ENCODE measurements around the gene BPHL.
"Not testable (repeated sequence)": the region's sequence is repeated elsewhere in the genome, so short reads cannot be mapped to it uniquely, and the experiment has no call there.

The BPHL gene

DNA sequence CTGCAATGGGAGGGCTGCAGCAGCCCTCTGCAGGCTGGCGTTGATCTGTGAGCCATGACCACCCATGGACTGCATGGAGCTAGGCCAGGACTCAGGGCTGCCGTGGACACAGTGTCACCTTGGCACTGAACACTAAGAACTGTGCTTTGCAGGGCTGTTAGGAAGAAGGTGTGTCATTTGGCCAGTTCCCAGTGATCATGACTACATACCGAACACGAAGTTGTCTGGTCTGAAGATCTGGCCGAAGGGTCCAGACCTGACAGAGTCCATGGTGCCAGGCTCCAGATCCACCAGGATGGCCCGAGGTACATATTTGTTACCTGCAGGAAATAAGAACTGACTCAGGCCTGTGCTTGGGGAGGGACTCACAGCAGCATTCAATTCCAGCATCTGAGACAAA lies 36.9 kb downstream of the BPHL start:
- not testable (repeated sequence) for DNase-seq

DNA sequence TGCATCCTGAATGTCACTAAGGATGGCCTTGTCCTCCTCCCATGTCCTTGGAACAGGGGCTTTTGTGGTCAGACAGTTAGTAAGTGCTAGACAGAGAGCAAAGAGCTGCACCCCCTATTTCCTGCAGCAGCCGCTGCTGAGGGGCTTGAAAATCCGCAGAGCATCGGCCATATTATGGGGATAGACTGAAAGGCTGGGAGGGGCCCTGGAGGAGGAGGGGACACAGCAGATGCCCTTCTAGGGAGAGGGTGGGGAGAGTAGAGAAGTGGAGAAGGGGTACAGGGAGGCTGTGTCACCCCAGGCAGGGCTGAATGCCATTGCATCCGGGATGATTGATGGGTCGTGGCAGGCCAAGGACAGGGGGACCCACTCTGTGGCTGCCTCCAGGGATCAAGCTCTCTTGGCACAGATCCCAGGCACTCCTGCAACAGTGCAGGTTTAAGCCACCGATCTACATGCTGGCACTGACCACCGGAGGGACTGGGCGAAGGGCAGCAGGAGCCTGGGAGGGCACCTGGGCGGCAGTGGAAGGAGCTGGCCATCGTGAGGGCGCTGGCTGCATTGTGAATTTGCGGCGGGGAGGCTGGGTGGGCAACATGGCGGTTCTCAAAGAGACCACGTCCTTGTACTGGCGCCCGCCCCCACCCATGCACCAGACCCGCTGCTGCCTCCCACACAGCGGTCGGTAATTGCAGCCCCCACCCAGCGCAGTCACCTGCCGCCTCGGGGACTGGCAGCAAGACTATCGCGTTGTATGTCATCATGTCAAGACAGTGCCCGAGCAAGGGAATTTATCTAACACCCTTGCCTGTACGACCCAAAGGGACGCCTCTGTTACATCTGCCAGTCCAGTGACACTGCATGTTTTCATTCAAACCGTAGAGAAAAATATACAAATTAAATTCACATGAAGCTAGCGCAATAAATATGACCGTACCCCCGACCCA lies 37.9 kb downstream of the BPHL start:
- DNase-seq: peak; percentile 63

DNA sequence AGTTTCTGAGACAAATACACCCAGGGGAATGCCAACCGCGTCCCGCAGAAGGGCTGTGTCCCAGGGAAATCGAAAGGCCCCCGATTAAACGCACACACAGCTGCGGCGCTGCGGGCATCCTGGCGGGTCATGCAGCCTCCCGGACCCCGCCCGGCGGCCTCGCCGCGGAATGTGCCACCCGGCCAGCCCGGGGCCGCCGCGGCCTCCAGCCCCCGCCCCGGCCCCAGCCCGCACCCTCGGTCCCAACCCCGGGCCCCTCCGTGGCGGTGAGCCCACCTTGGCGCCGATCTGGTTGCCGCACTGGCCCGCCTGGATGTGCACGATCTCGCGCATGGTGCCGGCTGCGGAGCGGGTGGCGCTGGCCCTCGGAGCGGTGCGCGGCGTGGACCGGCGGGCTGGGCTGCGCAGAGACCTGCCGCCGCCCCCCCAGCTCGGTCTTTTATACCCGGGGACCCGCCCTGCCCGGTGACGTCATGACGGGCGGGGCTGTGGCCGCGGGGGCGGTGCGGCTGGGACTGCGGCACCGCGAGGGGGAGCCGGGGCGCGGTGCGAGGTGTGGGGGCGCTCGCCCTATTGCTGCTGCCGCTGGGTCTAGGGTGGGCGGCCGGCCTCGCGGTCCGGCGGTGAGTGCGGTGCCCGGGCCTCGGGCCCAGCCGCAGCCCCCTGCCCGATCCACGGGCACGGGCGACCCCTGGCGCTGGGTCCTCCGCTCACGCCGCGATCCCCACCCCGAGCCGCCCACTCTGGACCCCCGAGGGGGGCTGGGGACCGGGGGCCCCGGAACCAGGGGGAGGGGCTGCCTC lies 38.8 kb downstream of the BPHL start, which contains the start of gene TUBB2A:
Gene TUBB2A, minus strand, starts transcription at position 414 of the 803 bp plus-strand sequence. Its CDS starts 81 bp downstream, at position 333.
- peak; percentile 86 for DNase-seq

DNA sequence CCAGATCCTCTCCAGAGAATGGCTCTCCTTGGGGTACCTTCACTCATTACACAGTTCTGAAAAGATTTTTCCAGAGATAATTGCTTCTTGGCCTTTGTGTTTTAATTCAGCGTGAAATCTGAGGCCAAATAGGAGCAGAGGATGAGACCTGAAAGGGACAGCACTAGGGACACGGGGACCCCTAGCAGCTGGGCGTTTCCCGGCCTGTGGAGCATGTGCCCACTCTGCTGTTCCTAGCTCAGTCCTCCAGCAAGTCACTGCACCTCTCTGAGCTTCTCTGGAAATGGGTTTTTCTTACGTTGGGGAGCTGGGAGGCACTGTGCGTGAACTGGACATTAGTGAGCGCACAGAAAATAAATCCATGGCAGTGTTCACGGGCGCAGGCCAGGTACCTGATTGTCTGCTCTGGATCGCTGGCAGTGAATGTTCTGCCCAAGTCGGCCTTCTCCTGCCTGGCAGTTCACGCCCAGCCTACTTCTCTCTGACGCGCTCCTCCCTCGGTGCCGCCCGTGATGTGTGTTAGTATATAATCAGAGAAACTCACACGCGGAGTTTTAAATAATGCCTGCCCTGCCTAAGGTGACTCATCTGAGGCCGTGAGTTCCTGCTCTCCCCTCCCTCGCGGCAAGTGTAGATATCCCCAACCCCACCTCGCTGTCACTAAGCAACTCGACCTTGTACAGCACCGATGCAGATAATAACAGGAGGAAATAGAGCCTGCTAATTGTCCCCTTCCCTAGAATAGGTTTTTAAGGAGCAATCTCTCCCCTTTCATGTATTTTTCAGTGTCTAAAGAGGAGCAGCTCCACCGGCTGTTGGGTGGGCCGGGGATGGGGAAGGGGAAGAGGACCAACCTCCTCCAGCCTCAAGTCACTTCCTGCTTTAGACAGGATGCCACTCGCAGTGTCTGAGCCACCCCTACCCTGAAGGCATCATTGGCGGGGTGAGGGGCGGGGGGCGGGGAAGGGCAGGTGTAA lies 41.6 kb downstream of the BPHL start:
- no peak for DNase-seq

DNA sequence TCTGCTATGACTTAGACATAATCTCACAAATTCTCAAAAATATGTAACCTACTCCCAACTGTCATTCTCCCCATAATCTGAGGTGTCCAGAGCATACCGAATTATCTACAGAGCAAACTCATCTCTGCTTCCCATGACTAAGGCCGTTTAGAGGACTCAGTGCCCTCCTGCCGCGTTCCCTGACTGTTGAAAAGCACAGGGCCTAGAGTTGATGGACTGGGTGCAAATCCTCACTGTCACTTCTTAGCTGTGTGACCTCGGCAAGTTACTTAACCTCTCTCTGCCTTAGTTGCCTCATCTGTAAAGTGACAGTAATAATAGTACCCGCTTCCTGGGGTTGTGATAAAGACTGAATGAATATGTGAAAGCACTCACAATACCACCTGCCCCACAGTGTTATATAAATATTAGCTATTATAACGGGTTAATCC lies 43.6 kb downstream of the BPHL start:
- DNase-seq: no peak

DNA sequence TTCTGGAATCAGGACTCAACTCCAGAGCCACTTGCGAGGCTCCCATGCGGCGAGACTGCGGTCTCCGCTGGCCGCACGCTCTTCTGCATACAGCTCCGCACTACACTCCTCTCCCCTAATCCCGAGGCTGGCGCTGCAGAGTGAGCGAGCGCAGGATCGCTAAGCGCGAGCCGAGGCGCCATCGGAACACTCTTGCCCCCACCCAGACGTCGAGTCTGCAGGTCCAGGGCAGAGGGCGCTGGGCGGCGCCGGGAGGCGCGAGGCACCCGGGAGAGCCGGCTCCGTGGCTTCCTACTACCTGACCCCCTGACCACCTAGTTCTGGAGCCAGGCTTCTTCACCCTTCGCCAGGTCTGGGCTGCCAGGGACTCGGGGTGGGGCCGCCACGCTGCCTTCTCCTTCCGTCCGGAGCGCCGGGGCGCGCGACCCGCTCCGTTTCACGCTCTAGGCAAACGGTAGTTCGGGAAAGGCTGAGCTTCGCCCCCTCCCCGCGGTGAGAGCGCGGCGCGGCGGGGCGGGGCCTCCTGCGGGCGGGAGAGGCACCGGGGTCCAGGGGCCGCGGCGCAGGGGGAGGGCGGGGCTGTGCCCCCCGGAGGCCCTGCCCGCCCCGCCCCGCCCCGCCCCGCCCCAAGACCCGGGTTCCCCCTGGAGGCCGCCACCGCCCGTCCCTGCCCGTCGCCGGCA lies 44.2 kb downstream of the BPHL start:
- peak; percentile 90 for DNase-seq

DNA sequence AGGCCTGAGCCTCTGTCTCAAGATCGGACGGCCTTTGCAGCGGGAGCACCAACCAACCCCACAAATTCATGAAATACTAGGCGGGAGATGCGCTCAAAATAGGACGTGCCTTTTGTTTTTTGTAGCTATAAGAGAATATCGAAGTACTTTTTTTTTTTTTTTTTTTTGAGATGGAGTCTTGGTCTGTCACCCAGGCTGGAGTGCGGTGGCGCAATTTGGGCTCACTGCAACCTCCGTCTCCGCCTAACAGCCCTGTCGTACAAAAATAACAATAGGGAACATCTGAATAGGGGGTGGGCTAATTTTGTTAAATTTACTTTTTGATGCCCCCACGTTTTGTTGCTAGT lies 44.7 kb downstream of the BPHL start:
- no peak for DNase-seq

DNA sequence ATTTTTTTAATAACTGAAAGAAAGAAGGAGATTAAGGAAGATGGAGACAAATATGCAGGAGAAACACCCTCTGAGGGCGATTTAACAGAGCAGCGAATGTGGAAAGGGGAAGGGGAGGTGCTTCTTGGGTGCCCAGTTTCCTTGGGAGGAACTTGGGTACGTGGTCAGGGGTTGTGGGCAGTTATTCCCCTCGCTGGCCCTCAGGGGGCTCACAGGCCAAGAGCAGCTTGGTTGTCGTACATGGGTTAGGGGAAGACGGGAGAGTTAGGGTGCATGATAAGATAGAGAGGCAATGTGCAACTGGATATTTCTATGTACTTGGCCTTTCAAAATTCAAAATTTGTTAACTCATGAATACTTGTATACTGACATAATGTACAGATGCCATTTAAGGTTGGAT lies 45.9 kb downstream of the BPHL start:
- no peak for DNase-seq

DNA sequence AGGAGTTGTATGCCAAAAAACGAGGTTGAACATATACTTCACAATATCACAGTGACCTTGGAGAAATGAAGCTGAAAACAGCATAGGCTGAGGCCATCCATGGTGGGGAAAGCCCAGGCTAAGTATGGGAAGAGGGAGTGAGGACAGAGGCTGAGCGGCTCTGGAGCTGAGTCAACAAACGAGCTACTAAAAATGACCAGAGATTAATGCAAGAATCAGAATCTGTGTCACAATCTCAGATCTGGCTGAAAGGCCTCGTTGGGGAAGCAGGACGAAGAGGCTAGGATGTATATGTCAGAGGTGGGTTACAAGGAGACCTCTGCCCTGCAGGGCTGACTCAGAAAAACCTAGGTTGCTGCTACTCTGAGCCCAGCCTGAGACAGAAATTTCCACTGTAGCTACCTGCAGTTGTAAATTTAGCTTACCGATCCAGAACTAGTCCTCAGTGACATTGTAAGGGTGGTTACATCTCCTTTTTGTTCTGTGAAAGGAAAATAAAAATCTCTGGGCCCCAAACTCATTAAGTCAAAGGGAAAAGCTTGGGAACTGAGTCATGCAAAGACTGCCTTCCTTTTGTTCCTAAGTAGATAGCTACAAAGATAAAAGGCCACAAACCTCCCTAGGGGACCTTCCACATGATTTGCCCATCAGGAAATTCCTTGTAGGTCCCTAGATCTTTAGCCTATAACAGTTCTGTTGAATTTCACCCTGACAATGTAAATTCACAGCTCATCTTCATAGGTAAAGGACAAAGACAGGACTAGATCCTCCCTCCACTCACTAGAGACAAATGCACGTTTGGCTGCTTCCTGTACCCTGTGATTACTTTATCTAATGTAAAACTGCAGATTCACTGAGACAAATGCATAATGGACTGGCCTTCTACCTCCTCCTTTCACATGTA lies 47.4 kb downstream of the BPHL start:
- no peak for DNase-seq

DNA sequence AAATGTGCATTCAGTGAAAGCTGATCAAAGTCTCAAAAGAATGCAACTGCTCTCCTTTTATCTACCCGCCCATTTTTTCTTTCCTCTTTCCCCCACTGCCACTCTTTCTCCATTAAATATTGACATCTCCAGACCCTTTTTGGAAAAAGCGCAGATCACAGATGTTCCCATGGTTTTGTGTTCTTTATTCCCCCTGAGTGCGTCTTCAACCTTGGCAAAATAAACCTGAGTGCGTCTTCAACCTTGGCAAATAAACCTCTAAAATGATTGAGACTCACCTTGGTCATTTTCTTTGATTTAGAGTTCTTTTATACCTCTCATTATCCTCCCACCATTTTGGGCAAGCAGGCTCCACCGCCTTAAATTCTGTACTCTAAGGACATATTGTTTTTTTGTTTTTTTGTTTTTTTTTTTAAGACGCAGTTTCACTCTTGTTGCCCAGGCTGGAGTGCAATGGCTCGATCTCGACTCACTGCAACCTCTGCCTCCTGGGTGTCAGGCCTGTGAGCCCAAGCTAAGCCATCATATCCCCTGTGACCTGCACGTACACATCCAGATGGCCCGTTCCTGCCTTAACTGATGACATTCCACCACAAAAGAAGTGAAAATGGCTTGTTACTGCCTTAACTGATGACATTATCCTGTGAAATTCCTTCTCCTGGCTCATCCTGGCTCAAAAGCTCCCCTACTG lies 48.2 kb downstream of the BPHL start:
- not testable (repeated sequence) for DNase-seq

DNA sequence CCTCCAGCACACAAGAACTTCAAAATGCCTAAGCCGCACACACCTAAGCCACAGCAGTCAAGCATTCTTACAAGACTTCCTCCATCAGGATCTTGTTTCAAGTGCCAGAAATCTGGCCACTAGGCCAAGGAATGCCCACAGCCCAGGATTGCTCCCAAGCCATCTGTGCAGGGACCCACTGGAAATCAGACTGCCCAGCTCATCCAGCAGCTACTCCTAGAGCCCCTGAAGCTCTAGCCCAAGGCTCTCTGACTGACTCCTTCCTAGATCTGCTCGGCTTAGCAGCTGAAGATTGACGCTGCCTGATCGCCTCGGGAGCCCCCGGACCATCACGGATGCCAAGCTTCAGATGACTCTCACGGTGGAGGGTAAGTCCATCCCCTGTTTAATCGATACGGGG lies 49.5 kb downstream of the BPHL start:
- DNase-seq: not testable (repeated sequence)

DNA sequence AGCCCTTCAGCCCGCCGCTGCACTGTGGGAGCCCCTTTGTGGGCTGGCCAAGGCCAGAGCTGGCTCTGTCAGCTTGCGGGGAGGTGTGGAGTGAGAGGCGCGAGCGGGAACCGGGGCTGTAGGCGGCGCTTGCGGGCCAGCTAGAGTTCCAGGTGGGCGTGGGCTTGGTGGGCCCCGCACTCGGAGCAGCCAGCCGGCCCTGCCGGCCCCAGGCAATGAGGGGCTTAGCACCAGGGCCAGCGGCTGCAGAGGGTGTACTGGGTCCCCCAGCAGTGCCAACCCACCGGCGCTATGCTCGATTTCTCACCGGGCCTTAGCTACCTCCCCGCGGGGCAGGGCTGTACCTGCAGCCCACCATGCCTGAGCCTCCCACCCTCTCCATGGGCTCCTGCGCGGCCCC lies 52.2 kb downstream of the BPHL start:
- DNase-seq: not testable (repeated sequence)

DNA sequence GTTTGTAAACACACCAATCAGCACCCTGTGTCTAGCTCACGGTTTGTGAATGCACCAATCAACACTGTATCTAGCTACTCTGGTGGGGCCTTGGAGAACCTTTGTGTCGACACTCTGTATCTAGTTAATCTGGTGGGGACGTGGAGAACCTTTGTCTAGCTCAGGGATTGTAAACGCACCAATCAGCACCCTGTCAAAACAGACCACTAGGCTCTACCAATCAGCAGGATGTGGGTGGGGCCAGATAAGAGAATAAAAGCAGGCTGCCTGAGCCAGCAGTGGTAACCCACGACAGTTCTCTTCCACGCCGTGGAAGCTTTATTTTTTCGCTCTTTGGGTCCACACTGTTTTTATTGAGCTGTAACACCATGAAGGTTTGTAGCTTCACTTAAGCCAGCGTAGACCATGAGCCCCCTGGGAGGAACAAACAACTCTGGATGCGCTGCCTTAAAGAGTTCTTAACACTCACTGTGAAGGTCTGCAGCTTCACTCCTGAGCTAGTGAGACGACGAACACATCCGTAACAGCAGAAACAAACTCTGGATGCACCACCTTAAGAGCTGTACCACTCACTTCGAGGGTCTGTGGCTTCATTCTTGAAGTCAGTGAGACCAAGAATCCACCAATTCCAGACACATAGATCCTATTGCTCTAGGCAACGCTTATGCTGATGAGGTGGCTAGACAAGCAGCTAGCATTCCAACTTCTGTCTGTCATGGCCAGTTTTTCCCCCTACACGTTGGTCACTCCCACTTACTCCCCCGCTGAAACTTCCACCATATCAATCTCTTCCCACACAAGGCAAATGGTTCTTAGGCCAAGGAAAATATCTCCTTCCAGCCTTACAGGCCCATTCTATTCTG lies 53.0 kb downstream of the BPHL start:
- DNase-seq: not testable (repeated sequence)

DNA sequence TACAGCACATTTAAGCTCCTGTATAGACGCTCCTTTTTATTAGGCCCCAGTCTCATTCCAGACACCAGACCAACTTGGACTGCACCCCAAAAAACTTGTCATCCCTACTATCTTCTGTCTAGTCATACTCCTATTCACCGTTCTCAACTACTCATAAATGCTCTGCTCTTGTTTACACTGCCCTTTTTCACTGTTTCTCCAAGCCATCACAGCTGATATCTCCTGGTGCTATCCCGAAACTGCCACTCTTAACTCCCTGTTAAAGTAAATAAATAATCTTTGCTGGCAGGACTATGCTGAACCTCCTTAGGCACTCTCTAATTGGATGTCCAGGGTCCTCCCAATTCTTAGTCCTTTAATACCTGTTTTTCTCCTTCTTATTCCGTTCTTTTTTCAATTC lies 54.3 kb downstream of the BPHL start:
- DNase-seq: not testable (repeated sequence)

DNA sequence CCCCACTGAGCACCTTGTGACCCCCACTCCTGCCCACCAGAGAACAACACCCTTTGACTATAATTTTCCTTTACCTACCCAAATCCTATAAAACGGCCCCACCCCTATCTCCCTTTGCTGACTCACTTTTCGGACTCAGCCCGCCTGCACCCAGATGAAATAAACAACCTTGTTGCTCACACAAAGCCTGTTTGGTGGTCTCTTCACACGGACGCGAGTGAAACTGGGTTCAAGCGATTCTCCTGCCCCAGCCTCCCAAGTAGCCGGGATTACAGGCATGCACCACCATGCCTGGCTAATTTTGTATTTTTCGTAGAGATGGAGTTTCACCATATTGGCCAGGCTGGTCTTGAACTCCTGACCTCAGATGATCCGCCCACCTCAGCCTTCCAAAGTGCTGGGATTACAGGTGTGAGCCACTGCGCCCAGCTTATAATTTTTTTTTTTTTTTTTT lies 55.2 kb downstream of the BPHL start:
- DNase-seq: not testable (repeated sequence)

DNA sequence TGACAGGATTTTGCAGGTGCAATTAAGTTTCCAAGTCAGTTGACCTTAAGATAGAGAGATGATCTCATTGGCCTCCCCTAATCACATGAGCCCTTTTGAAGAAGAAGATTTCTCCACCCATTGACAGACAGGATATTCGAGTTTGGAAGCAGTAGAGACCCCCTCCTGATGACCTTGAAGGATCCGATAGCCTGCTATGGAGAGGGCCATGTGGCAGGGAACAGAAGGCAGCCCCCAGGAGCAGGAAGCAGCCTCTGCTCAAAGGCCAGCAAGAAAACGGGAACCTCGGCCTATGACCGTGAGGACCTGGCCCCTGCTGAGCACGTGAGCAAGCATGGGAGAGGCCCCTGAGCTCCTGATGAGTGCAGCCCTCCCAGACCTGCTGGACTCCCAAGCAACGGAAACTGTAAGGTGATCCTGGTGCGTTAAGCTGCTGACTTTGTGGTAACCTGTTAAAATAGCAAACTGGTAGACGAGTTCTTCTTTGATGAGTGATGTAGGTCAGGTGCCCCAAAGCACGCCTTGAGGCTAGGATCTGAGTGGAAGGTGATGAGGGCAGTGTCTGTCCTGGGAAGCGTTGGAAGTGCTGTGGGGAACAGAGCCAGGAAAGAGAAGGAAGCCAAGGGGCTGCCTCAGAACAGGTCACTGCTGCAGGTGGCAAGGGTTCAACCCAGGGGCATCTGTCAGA lies 57.3 kb downstream of the BPHL start:
- DNase-seq: no peak

DNA sequence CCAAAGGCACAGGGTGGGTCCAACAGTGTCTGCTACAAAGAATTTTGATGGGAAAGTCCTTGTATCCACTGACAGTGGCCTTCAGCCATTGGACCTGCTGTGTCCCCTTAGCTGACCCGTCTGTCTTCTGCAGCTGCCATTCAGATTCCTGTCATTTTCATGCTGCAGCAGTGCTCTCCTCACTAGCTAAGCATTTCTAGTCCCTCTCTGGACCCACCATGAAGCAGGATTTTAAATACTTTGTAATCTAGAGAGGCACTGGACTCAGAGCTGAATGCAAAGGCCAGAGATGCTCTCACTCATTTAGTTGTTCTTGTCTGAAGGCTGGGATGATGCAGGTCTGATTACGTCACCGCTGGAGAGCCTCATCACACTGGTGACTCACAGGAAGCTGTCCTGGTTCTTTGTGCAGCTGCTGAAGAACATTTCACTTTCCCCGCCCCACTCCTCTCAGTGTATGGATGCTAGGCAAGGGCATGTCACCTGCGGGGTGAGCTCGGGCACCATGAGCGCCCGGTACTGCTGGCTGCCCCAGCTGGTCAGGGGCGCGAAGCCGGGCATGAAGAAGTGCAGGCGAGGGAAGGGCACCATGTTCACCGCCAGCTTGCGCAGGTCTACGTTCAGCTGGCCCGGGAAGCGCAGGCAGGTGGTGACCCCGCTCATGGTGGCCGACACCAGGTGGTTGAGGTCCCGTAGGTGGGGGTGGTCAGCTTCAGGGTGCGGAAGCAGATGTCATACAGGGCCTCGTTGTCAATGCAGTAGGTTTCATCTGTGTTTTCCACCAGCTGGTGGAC lies 58.2 kb downstream of the BPHL start:
- DNase-seq: no peak
